CD14-positive monocyte (primary cell): ENCODE results near the gene CSNK1G2. TPM values are rescaled to one million over a fixed set of nuclear protein-coding genes. Genes with fewer than 3 reads are reported as not detected.

Source experiments
- DNase-seq, 3 donors: peaks; one replicate each; pipeline ENCODE4 v3.0.0-alpha.2; 2011 to 2022
- H2AFZ ChIP-seq: 2 replicates; pipeline ENCODE4 v1.6.0; 2012; ENCODE audit warnings: mild to moderate bottlenecking, low read depth, low read length, inconsistent platforms; ENCODE audit not compliant: insufficient read depth, poor library complexity, severe bottlenecking
- H3K27ac ChIP-seq, 2 donors: 1 replicate in 1 of 2; 2 replicates in 1 of 2; pipeline ENCODE4 v1.5.1; 2012 to 2013; ENCODE audit warnings: low read length in 2 of 2, control low read depth in 1 of 2, inconsistent platforms in 1 of 2, low read depth in 1 of 2, mild to moderate bottlenecking in 1 of 2
- H3K27me3 ChIP-seq, 2 donors: one replicate each; pipeline versions ENCODE4 v1.6.0 to v1.6.1; 2011 to 2013; ENCODE audit warnings: low read length in 2 of 2; ENCODE audit not compliant: control insufficient read depth in 2 of 2, insufficient read depth in 2 of 2
- H3K36me3 ChIP-seq, 2 donors: replicated peaks in 1 of 2; 1 replicate in 1 of 2; 2 replicates in 1 of 2; pipeline versions ENCODE4 v1.5.1 to v1.6.1; 2012 to 2013; ENCODE audit warnings: low read length in 2 of 2, control low read depth in 1 of 2, inconsistent platforms in 1 of 2, mild to moderate bottlenecking in 1 of 2; ENCODE audit not compliant: insufficient read depth in 2 of 2, control insufficient read depth in 1 of 2
- H3K4me1 ChIP-seq, 2 donors: 1 replicate in 1 of 2; 2 replicates in 1 of 2; pipeline versions ENCODE4 v1.5.1 to v1.6.1; 2012 to 2013; ENCODE audit warnings: low read length in 2 of 2, control low read depth in 1 of 2, inconsistent platforms in 1 of 2, mild to moderate bottlenecking in 1 of 2, moderate library complexity in 1 of 2; ENCODE audit not compliant: insufficient read depth in 2 of 2, control insufficient read depth in 1 of 2
- H3K4me2 ChIP-seq: replicated peaks from 2 replicates; pipeline ENCODE3; 2012; ENCODE audit warnings: low read length, moderate library complexity, mild to moderate bottlenecking; ENCODE audit not compliant: poor library complexity, severe bottlenecking; ENCODE audit errors: extremely low read depth
- H3K4me3 ChIP-seq, 3 experiments: fragments of 200-600 bp in 1 of 3; sonication (generic) in 1 of 3; replicated peaks in 1 of 3; 1 replicate in 2 of 3; 2 replicates in 1 of 3; pipeline ENCODE4 v1.5.1; 2011 to 2013; ENCODE audit warnings: low read length in 3 of 3, mild to moderate bottlenecking in 3 of 3, control low read depth in 2 of 3, low read depth in 2 of 3, inconsistent platforms in 1 of 3, moderate library complexity in 1 of 3
- H3K79me2 ChIP-seq: 2 replicates; pipeline ENCODE4 v1.6.0; 2012; ENCODE audit warnings: mild to moderate bottlenecking, control low read depth, inconsistent platforms, low read length, moderate library complexity; ENCODE audit not compliant: insufficient read depth
- H3K9ac ChIP-seq: 2 replicates; pipeline ENCODE4 v1.6.0; 2017; ENCODE audit warnings: low read length, mild to moderate bottlenecking; ENCODE audit not compliant: insufficient read depth, poor library complexity, severe bottlenecking
- H3K9me3 ChIP-seq, 2 donors: replicated peaks in 1 of 2; 1 replicate in 1 of 2; 2 replicates in 1 of 2; pipeline versions ENCODE4 v1.5.1 to v1.6.1; 2012 to 2013; ENCODE audit warnings: low read length in 2 of 2, control low read depth in 1 of 2; ENCODE audit not compliant: control insufficient read depth in 1 of 2, insufficient read depth in 1 of 2
- H4K20me1 ChIP-seq: 2 replicates; pipeline ENCODE4 v1.6.0; 2012; ENCODE audit warnings: mild to moderate bottlenecking, low read length, control low read depth, moderate library complexity; ENCODE audit not compliant: insufficient read depth
- H3K27ac Mint-ChIP-seq, 7 donors: one replicate each; pipeline ENCODE4 v1.8.0; 2020; ENCODE audit warnings: mild to moderate bottlenecking in 7 of 7, mixed read lengths in 7 of 7, moderate library complexity in 6 of 7, inconsistent platforms in 2 of 7
- H3K27me3 Mint-ChIP-seq, 3 donors: one replicate each; pipeline ENCODE4 v1.8.0; 2021 to 2022; ENCODE audit warnings: low read depth in 3 of 3, mild to moderate bottlenecking in 3 of 3, mixed read lengths in 3 of 3, moderate library complexity in 3 of 3, inconsistent platforms in 1 of 3
- H3K36me3 Mint-ChIP-seq, 2 donors: one replicate each; pipeline ENCODE4 v1.8.0; 2020; ENCODE audit warnings: mixed read lengths in 2 of 2, inconsistent platforms in 1 of 2, mild to moderate bottlenecking in 1 of 2
- H3K4me1 Mint-ChIP-seq: one replicate; pipeline ENCODE4 v1.8.0; 2020; ENCODE audit warnings: mild to moderate bottlenecking, mixed read lengths
- H3K4me3 Mint-ChIP-seq, 2 donors: one replicate each; pipeline ENCODE4 v1.8.0; 2020; ENCODE audit warnings: mild to moderate bottlenecking in 2 of 2, mixed read lengths in 2 of 2, moderate library complexity in 1 of 2
- H3K9me3 Mint-ChIP-seq, 7 donors: one replicate each; pipeline ENCODE4 v1.8.0; 2020 to 2022; ENCODE audit warnings: mixed read lengths in 7 of 7, mild to moderate bottlenecking in 6 of 7, moderate library complexity in 6 of 7, inconsistent platforms in 2 of 7
- CTCF ChIP-seq: fragments of 200-600 bp; IDR thresholded peaks from one replicate; pipeline ENCODE4 v1.8.0; 2022; ENCODE audit warnings: antibody characterized with exemption, mild to moderate bottlenecking
- WGBS: methylation state at CpG from one replicate; pipeline ENCODE4 v1.1.5; 2013; ENCODE audit warnings: missing lambda C conversion rate; ENCODE audit not compliant: insufficient coverage; 5-methylcytosine and 5-hydroxymethylcytosine counted together
- intact Hi-C, 2 donors: fragments of 100-400 bp; cut with micrococcal nuclease; formaldehyde crosslinking; loops; one replicate each; pipeline versions ENCODE4 v1.15.0 to v1.15.1; 2023
- polyA plus RNA-seq, 3 donors: library from polyadenylated mRNA; depleted of rRNA in 1 of 3; unstranded in 2 of 3; stranded (reverse) in 1 of 3; fragments of 300-500 nt in 2 of 3; fragments of >200 nt in 1 of 3; fragmentation: Illumina TruSeq in 2 of 3; gene quantifications; 1 replicate in 2 of 3; 2 replicates in 1 of 3; pipeline ENCODE4 v1.2.3, GENCODE V29; 2012 to 2021

The CSNK1G2 gene
- polyA plus RNA-seq, 3 donors = 10.8 to 215 (median 20.3) TPM

GRCh38 chr19:1933942-1934341, 7.0 kb upstream of the CSNK1G2 start:
- no peak overlapping the region for H3K4me2 ChIP-seq
- no peak for TF ChIP-seq CTCF
- Mint-ChIP-seq H3K4me1 (peaks cover 30% of the 10 kb centered on the region), H3K36me3 (no peaks in the 10 kb centered on the region), H3K9me3 (peaks cover 9 to 19% (median 16%) of the 10 kb centered on the region in 7 donors), H3K27me3 (peaks cover 10 to 20% (median 14%) of the 10 kb centered on the region in 3 donors), H3K27ac (no peak overlapping the region), H3K4me3 (no peak overlapping the region)
- H3K36me3 ChIP-seq = no peaks in the 10 kb centered on the region
- DNase-seq = no peak
- no peak overlapping the region for H3K27ac ChIP-seq
- peaks cover 13 to 26% of the 10 kb centered on the region in 2 donors for H3K4me1 ChIP-seq
- H2AFZ ChIP-seq = no peak overlapping the region
- H4K20me1 ChIP-seq = no peaks in the 10 kb centered on the region
- no peak overlapping the region for H3K9ac ChIP-seq
- WGBS = 97% methylated on average over 7 of the region's 8 CpGs
- no peaks in the 10 kb centered on the region for H3K79me2 ChIP-seq
- peaks cover 0 to 24% of the 10 kb centered on the region in 2 donors for H3K9me3 ChIP-seq
- intact Hi-C loops = no loop called here
- peaks cover 0 to 4% of the 10 kb centered on the region in 2 donors for H3K27me3 ChIP-seq
- no peak overlapping the region for H3K4me3 ChIP-seq

- Histone ChIP-seq H4K20me1 (no peaks in the 10 kb centered on the region), H3K9me3 (peaks cover 0 to 24% of the 10 kb centered on the region in 2 donors), H3K36me3 (no peaks in the 10 kb centered on the region), H3K79me2 (no peaks in the 10 kb centered on the region), H3K9ac (no peak overlapping the region), H3K4me3 (no peak overlapping the region), H3K4me1 (peaks cover 9 to 24% of the 10 kb centered on the region in 2 donors), H2AFZ (no peak overlapping the region), H3K27ac (no peak overlapping the region), H3K27me3 (peaks cover 0 to 4% of the 10 kb centered on the region in 2 donors), H3K4me2 (no peak overlapping the region)
- Mint-ChIP-seq H3K9me3 (peaks cover 9 to 19% (median 16%) of the 10 kb centered on the region in 7 donors), H3K36me3 (peaks cover 0 to 4% of the 10 kb centered on the region in 2 donors), H3K4me3 (no peak overlapping the region), H3K27ac (peak overlapping the region in 6 of 7 donors; percentile 15 to 83 (median 70)), H3K27me3 (peaks cover 6 to 17% (median 12%) of the 10 kb centered on the region in 3 donors), H3K4me1 (peaks cover 26% of the 10 kb centered on the region)
- WGBS = 79% methylated on average over 11 of the region's 11 CpGs
- DNase-seq = peak; percentile 61 to 72 (median 65)
- intact Hi-C loops = no loop called here
- no peak for TF ChIP-seq CTCF
These were observed 5.3 kb upstream of the CSNK1G2 start for GRCh38 chr19:1935484-1936208.
